ENCODE measurements around the gene RNF212B. TPM values are rescaled to one million over a fixed set of nuclear protein-coding genes. Genes with fewer than 3 reads are reported as not detected.
A peak's percentile ranks its signal among the peaks of the same experiment; 100 is the strongest.
"Not testable (repeated sequence)": the region's sequence is repeated elsewhere in the genome, so short reads cannot be mapped to it uniquely, and the experiment has no call there.

The RNF212B gene, protein sequence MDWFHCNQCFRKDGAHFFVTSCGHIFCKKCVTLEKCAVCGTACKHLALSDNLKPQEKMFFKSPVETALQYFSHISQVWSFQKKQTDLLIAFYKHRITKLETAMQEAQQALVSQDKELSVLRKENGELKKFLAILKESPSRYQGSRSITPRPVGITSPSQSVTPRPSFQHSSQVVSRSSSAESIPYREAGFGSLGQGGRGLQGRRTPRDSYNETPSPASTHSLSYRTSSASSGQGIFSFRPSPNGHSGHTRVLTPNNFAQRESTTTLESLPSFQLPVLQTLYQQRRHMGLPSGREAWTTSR
- total RNA-seq (2014; rRNA removed; shearing (Covaris generic)): not detected in 2 replicates
- not detected in 2 replicates for polyA plus RNA-seq (2016; fragmentation: Nextera tagmentation; extraction: Ambion mirVana)

DNA sequence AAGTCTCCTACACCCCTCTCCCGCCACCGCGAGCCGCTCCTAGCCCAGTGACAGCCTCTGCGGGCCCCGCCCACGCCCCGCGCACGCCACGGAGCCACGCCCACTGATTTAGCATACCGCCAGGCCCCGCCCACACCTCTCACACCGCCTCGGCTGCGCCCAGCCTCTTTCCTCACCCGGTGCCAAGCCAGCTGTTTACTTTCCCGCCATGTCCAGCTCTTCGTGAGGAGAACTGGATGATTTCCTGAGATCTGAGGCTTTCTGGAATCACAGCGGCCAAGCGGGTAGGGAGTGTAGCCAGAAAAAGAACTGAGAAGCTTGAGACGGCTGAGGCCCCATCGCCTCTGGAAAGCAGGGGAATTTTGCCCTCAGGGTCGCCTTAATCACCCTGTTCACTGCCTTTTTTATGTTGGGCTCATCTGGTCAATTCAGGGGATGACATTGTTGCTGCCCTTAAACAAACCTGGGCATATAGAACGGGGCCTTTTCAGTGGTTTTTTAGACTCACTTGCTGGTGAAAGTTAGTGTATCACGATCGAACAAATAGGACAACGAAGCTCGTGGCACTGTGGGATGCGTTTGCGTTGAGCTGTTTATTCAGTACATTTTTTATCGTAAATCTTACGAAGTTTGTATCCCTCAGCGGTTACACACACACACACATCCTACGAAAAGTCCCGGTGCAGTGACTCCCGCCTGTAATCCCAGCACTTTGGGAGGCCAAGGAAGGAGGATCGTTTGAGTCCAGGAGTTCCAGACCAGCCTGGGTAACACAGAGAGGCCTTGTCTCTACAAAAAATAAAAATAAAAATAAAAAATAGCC is at the start of gene RNF212B:
RNF212B (plus strand) TSS at position 165 of the 823 bp plus-strand sequence. CDS start 2,410 bp downstream, outside the sequence.
- Histone ChIP-seq H3K79me2 (ENCODE audit: insufficient read depth) (no peaks in the 10 kb centered on the region), H3K4me3 (peak within 1 kb of the TSS; percentile 49), H3K9ac (no peak within 1 kb of the TSS), H3K4me1 (ENCODE audit: insufficient read depth) (0 out of 2 replicates have a peak, but pooled peaks cover 4% of the 10 kb centered on the region), H4K20me1 (ENCODE audit: insufficient read depth) (no peaks in the 10 kb centered on the region), H3K36me3 (ENCODE audit: low read depth) (no peaks in the 10 kb centered on the region), H3K4me2 (ENCODE audit: unreplicated experiment) (peak within 1 kb of the TSS; percentile 45), H3K27ac (no peak within 1 kb of the TSS), H3K9me3 (ENCODE audit: low read depth) (no peaks in the 10 kb centered on the region), H2AFZ (peak within 1 kb of the TSS; percentile 59), H3F3A (ENCODE audit: insufficient read depth) (no peaks in the 10 kb centered on the region), H3K27me3 (replicated peaks; ENCODE audit: insufficient read depth) (no peaks in the 10 kb centered on the region; the same call in 1 of the 2 replicates), H3K9me2 (ENCODE audit: insufficient read depth) (no peaks in the 10 kb centered on the region)
- peak; percentile 88 for DNase-seq
- in situ Hi-C loops (cut with MboI): no loop called here
- WGBS, 2 experiments (ENCODE audit: low coverage in 1 of 2, low lambda C conversion rate in 2 of 2, missing lambda C conversion rate in 2 of 2): 32 to 34% methylated on average over 39 of the region's 39 CpGs
- TF ChIP-seq EZH2 (IDR thresholded peaks at IDR 0.05; ENCODE audit: insufficient read depth, poor library complexity, severe bottlenecking) (no peak), EZH2phosphoT487 (IDR thresholded peaks at IDR 0.05; ENCODE audit: insufficient read depth, low read depth) (no peak)

- H3K4me2 ChIP-seq (ENCODE audit: unreplicated experiment): no peak overlapping the region
- H3K27me3 ChIP-seq (replicated peaks; ENCODE audit: insufficient read depth): peaks cover 4% of the 10 kb centered on the region; the same call in 1 of the 2 replicates
- H3K9me3 ChIP-seq (ENCODE audit: low read depth): no peaks in the 10 kb centered on the region
- in situ Hi-C loops (cut with MboI): no loop called here
- no peak for TF ChIP-seq EZH2phosphoT487 (IDR thresholded peaks at IDR 0.05; ENCODE audit: insufficient read depth, low read depth)
- no peak for TF ChIP-seq EZH2 (IDR thresholded peaks at IDR 0.05; ENCODE audit: insufficient read depth, poor library complexity, severe bottlenecking)
- no peak overlapping the region for H2AFZ ChIP-seq
- no peak overlapping the region for H3K27ac ChIP-seq
- 63 to 79% methylated on average over 3 of the region's 3 CpGs for WGBS, 2 experiments (ENCODE audit: low coverage in 1 of 2, low lambda C conversion rate in 2 of 2, missing lambda C conversion rate in 2 of 2)
- no peaks in the 10 kb centered on the region for H3K4me1 ChIP-seq (ENCODE audit: insufficient read depth)
- H3K4me3 ChIP-seq: no peak overlapping the region
- H3K9ac ChIP-seq: no peak overlapping the region
- no peaks in the 10 kb centered on the region for H3F3A ChIP-seq (ENCODE audit: insufficient read depth)
- H3K36me3 ChIP-seq (ENCODE audit: low read depth): no peaks in the 10 kb centered on the region
- no peaks in the 10 kb centered on the region for H3K9me2 ChIP-seq (ENCODE audit: insufficient read depth)
- no peak for DNase-seq
- no peaks in the 10 kb centered on the region for H4K20me1 ChIP-seq (ENCODE audit: insufficient read depth)
- H3K79me2 ChIP-seq (ENCODE audit: insufficient read depth): no peaks in the 10 kb centered on the region
Measured at GRCh38 chr14:23193432-23193831, 44.3 kb upstream of the RNF212B start.

GRCh38 chr14:23195552-23196101 is 42.1 kb upstream of the RNF212B start:
- in situ Hi-C loops (cut with MboI): no loop called here
- DNase-seq: no peak
- Histone ChIP-seq H3K27me3 (replicated peaks; ENCODE audit: insufficient read depth) (peaks cover 4% of the 10 kb centered on the region; the same call in 1 of the 2 replicates), H3K4me3 (no peak overlapping the region), H3K4me2 (ENCODE audit: unreplicated experiment) (no peak overlapping the region), H3F3A (ENCODE audit: insufficient read depth) (no peaks in the 10 kb centered on the region), H3K9me2 (ENCODE audit: insufficient read depth) (no peaks in the 10 kb centered on the region), H3K9ac (no peak overlapping the region), H2AFZ (no peak overlapping the region), H3K27ac (no peak overlapping the region), H3K4me1 (ENCODE audit: insufficient read depth) (no peaks in the 10 kb centered on the region), H3K9me3 (ENCODE audit: low read depth) (no peaks in the 10 kb centered on the region), H3K79me2 (ENCODE audit: insufficient read depth) (no peaks in the 10 kb centered on the region), H3K36me3 (ENCODE audit: low read depth) (no peaks in the 10 kb centered on the region), H4K20me1 (ENCODE audit: insufficient read depth) (no peaks in the 10 kb centered on the region)
- 59 to 67% methylated on average over 7 of the region's 7 CpGs for WGBS, 2 experiments (ENCODE audit: low coverage in 1 of 2, low lambda C conversion rate in 2 of 2, missing lambda C conversion rate in 2 of 2)
- no peak for TF ChIP-seq EZH2 (IDR thresholded peaks at IDR 0.05; ENCODE audit: insufficient read depth, poor library complexity, severe bottlenecking)
- TF ChIP-seq EZH2phosphoT487 (IDR thresholded peaks at IDR 0.05; ENCODE audit: insufficient read depth, low read depth): no peak

- H3K4me3 ChIP-seq: not testable (repeated sequence)
- WGBS, 2 experiments (ENCODE audit: low coverage in 1 of 2, low lambda C conversion rate in 2 of 2, missing lambda C conversion rate in 2 of 2): 87 to 92% methylated on average over 2 of the region's 2 CpGs
Measured at GRCh38 chr14:23196487-23196886, 41.2 kb upstream of the RNF212B start.

DNA sequence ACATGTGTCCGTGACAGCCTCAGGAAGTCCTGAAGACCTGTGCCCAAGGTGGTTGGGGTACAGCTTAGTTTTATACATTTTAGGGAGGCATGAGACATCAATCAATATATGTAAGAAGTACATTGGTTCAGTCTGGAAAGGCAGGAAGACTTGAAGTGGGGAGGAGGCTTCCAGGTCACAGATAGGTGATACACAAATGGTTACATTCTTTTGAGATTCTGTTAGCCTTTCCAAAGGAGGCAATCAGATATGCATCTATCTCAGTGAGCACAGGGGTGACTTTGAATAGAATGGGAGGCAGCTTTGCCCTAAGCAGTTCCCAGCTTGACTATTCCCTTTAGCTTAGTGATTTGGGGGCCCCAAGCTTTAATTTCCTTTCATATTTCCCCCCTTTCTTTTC is 38.6 kb upstream of the RNF212B start:
- H3K4me3 ChIP-seq; H3K36me3 ChIP-seq (ENCODE audit: low read depth); H3K4me1 ChIP-seq (ENCODE audit: insufficient read depth); H3K79me2 ChIP-seq (ENCODE audit: insufficient read depth); H3K27ac ChIP-seq; H4K20me1 ChIP-seq (ENCODE audit: insufficient read depth); H3K9me3 ChIP-seq (ENCODE audit: low read depth); H3K9me2 ChIP-seq (ENCODE audit: insufficient read depth); H3F3A ChIP-seq (ENCODE audit: insufficient read depth); H3K27me3 ChIP-seq (replicated peaks; ENCODE audit: insufficient read depth); H3K9ac ChIP-seq; H2AFZ ChIP-seq; in situ Hi-C loops (cut with MboI); DNase-seq; H3K4me2 ChIP-seq (ENCODE audit: unreplicated experiment): not testable (repeated sequence)
- WGBS, 2 experiments (ENCODE audit: low coverage in 1 of 2, low lambda C conversion rate in 2 of 2, missing lambda C conversion rate in 2 of 2): 48 to 50% methylated on average over 1 of the region's 1 CpG

More at GRCh38 chr14:23196487-23196886, 41.2 kb upstream of the RNF212B start:
- H3F3A ChIP-seq (ENCODE audit: insufficient read depth); H3K9me3 ChIP-seq (ENCODE audit: low read depth); H3K27me3 ChIP-seq (replicated peaks; ENCODE audit: insufficient read depth); H3K4me2 ChIP-seq (ENCODE audit: unreplicated experiment); H3K36me3 ChIP-seq (ENCODE audit: low read depth); H3K9ac ChIP-seq; in situ Hi-C loops (cut with MboI); H3K9me2 ChIP-seq (ENCODE audit: insufficient read depth); H3K4me1 ChIP-seq (ENCODE audit: insufficient read depth); H3K79me2 ChIP-seq (ENCODE audit: insufficient read depth); H2AFZ ChIP-seq; H4K20me1 ChIP-seq (ENCODE audit: insufficient read depth); H3K27ac ChIP-seq; DNase-seq: not testable (repeated sequence)
